Peyer's patch (tissue), 4 donors: ENCODE results near the gene FURIN.

Experiments used
- POLR2A ChIP-seq, 2 donors: fragments of 450-650 bp; IDR thresholded peaks; one replicate each; pipeline ENCODE4 v1.5.1; 2017; ENCODE audit warnings: antibody characterized with exemption in 2 of 2, mild to moderate bottlenecking in 2 of 2, moderate library complexity in 2 of 2
- TF ChIP-seq, protein P1 (sequence below), 6 experiments: fragments of 450-650 bp in 4 of 6; fragments of 200-600 bp in 2 of 6; sonication (generic) in 1 of 6; IDR thresholded peaks; one replicate each; pipeline ENCODE4 v1.5.1; 2017 to 2019; ENCODE audit warnings: antibody characterized with exemption in 6 of 6, mild to moderate bottlenecking in 3 of 6, moderate library complexity in 1 of 6

DNA sequence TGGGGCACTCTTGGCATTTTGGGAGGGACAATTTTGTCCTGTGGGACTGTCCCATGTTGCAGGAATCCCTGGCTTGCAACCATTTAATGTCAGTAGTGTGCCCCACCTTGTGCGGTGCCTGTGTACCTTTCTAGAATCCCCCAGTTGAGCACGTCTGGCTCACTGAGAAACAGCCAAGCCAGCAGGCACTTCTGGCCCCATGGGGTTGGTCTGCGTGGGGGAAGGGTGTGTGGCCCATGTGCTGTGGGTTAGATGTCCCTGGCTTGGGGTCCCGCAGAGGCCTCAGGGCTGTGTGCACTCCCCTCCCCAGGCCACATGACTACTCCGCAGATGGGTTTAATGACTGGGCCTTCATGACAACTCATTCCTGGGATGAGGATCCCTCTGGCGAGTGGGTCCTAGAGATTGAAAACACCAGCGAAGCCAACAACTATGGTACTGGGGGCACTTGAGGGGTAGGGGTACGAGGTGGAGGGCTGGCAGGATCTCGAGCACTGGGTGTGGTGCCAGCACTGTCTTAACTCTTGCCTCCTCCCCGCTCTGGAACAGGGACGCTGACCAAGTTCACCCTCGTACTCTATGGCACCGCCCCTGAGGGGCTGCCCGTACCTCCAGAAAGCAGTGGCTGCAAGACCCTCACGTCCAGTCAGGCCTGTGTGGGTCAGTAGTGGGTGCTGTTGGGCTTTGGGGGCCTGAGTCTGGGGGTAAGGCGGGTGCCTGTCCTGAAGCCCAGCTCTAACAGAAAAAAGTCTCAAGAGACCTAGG lies 12.2 kb downstream of the FURIN start:
- TF ChIP-seq POLR2A (IDR thresholded peaks at IDR 0.05) = no peak
- TF ChIP-seq, protein P1, sequence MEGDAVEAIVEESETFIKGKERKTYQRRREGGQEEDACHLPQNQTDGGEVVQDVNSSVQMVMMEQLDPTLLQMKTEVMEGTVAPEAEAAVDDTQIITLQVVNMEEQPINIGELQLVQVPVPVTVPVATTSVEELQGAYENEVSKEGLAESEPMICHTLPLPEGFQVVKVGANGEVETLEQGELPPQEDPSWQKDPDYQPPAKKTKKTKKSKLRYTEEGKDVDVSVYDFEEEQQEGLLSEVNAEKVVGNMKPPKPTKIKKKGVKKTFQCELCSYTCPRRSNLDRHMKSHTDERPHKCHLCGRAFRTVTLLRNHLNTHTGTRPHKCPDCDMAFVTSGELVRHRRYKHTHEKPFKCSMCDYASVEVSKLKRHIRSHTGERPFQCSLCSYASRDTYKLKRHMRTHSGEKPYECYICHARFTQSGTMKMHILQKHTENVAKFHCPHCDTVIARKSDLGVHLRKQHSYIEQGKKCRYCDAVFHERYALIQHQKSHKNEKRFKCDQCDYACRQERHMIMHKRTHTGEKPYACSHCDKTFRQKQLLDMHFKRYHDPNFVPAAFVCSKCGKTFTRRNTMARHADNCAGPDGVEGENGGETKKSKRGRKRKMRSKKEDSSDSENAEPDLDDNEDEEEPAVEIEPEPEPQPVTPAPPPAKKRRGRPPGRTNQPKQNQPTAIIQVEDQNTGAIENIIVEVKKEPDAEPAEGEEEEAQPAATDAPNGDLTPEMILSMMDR (IDR thresholded peaks at IDR 0.05) = no peak
